H1 (cell line): ENCODE data around the gene PARD6A. TPM values are rescaled to one million over a fixed set of nuclear protein-coding genes. Genes with fewer than 3 reads are reported as not detected.

ENCODE experiments used
- CTCF ChIA-PET: fragments of 300-600 bp; sonication (Branson Sonifier 250); formaldehyde crosslinking; loops from one replicate; lab custom pipeline; 2021; ENCODE audit not compliant: partially characterized antibody; lab: Charles Lee
- POLR2A ChIA-PET: fragments of 300-600 bp; sonication (Branson Sonifier 250); formaldehyde crosslinking; loops from one replicate; lab custom pipeline; 2021; ENCODE audit warnings: inconsistent platforms; ENCODE audit not compliant: partially characterized antibody; lab: Charles Lee
- DNase-seq, 2 experiments: peaks; one replicate each; pipeline versions ENCODE4 v3.0.0 to v3.0.0-alpha.2; 2010 to 2022; ENCODE audit warnings: low spot score in 2 of 2, low read depth in 1 of 2, mixed read lengths in 1 of 2
- FAIRE-seq: peaks from 2 replicates; lab custom pipeline; 2011; peaks lifted over from hg19 to GRCh38; lab: Jason Lieb, UNC
- H2AFZ ChIP-seq: 2 replicates; pipeline ENCODE4 v1.8.1; 2012; ENCODE audit warnings: low read length, inconsistent platforms
- H2AK5ac ChIP-seq: 2 replicates; pipeline ENCODE4 v1.6.1; 2013; ENCODE audit warnings: low read depth, low read length
- H2BK120ac ChIP-seq: replicated peaks from 2 replicates; pipeline ENCODE3; 2013; ENCODE audit warnings: low read depth, low read length, inconsistent platforms
- H2BK12ac ChIP-seq: 2 replicates; pipeline ENCODE4 v1.6.1; 2013; ENCODE audit warnings: low read depth, low read length
- H2BK15ac ChIP-seq: 2 replicates; pipeline ENCODE4 v1.6.1; 2013; ENCODE audit warnings: low read length
- H2BK20ac ChIP-seq: 2 replicates; pipeline ENCODE4 v1.6.1; 2013; ENCODE audit warnings: low read length
- H2BK5ac ChIP-seq: 2 replicates; pipeline ENCODE4 v1.6.1; 2013; ENCODE audit warnings: low read depth, low read length
- H3K14ac ChIP-seq: 2 replicates; pipeline ENCODE4 v1.6.1; 2013; ENCODE audit warnings: inconsistent platforms; ENCODE audit not compliant: insufficient read length
- H3K18ac ChIP-seq: 2 replicates; pipeline ENCODE4 v1.6.1; 2013; ENCODE audit warnings: low read length; ENCODE audit errors: extremely low read depth
- H3K23ac ChIP-seq: 2 replicates; pipeline ENCODE4 v1.6.1; 2013; ENCODE audit warnings: inconsistent platforms; ENCODE audit not compliant: insufficient read length
- H3K23me2 ChIP-seq: 2 replicates; pipeline ENCODE4 v1.6.1; 2013; ENCODE audit warnings: low read depth, low read length
- H3K27ac ChIP-seq: 2 replicates; pipeline ENCODE4 v1.6.1; 2011; ENCODE audit warnings: low read depth, low read length, inconsistent platforms
- H3K27me3 ChIP-seq, 4 experiments: replicated peaks in 1 of 4; 1 replicate in 1 of 4; 2 replicates in 3 of 4; pipeline versions ENCODE4 v1.6.1 to v1.8.1; 2011 to 2013; ENCODE audit warnings: low read length in 3 of 4, mild to moderate bottlenecking in 3 of 4, inconsistent platforms in 2 of 4, mixed read lengths in 2 of 4, moderate library complexity in 1 of 4; ENCODE audit not compliant: control insufficient read depth in 3 of 4, insufficient read depth in 3 of 4; ENCODE audit errors: extremely low read depth in 1 of 4
- H3K36me3 ChIP-seq, 4 experiments: 2 replicates each; pipeline versions ENCODE4 v1.6.1 to v1.8.1; 2011 to 2013; ENCODE audit warnings: mild to moderate bottlenecking in 4 of 4, low read length in 3 of 4, moderate library complexity in 2 of 4, control low read depth in 1 of 4, inconsistent platforms in 1 of 4; ENCODE audit not compliant: insufficient read depth in 4 of 4, control insufficient read depth in 2 of 4
- H3K4ac ChIP-seq: replicated peaks from 2 replicates; pipeline ENCODE3; 2013; ENCODE audit warnings: low read length, low read depth, mixed read lengths, inconsistent platforms; ENCODE audit not compliant: insufficient read length
- H3K4me1 ChIP-seq, 4 experiments: replicated peaks in 1 of 4; 1 replicate in 1 of 4; 2 replicates in 3 of 4; pipeline versions ENCODE4 v1.6.1 to v1.8.1; 2011 to 2013; ENCODE audit warnings: low read length in 3 of 4, inconsistent platforms in 2 of 4, mixed read lengths in 1 of 4; ENCODE audit not compliant: insufficient read depth in 4 of 4, control insufficient read depth in 3 of 4
- H3K4me2 ChIP-seq, 2 experiments: 2 replicates each; pipeline versions ENCODE4 v1.6.1 to v1.8.1; 2011 to 2013; ENCODE audit warnings: low read depth in 2 of 2, low read length in 2 of 2, control low read depth in 1 of 2, inconsistent platforms in 1 of 2, mild to moderate bottlenecking in 1 of 2; ENCODE audit not compliant: insufficient read depth in 1 of 2
- H3K4me3 ChIP-seq, 4 experiments: fragments of 200-600, 300-600 bp in 1 of 4; sonication (generic), shearing (Covaris generic), sonication (Bioruptor Twin) in 1 of 4; 2 replicates each; pipeline versions ENCODE4 v1.5.1 to v1.8.1; 2011 to 2016; ENCODE audit warnings: low read length in 4 of 4, low read depth in 3 of 4, control low read depth in 2 of 4, inconsistent platforms in 2 of 4, mild to moderate bottlenecking in 2 of 4, mixed read lengths in 1 of 4, moderate library complexity in 1 of 4; ENCODE audit not compliant: insufficient read depth in 2 of 4; ENCODE audit errors: extremely low read depth in 1 of 4
- H3K56ac ChIP-seq: replicated peaks from 2 replicates; pipeline ENCODE3; 2013; ENCODE audit warnings: low read depth, mild to moderate bottlenecking, mixed read lengths, low read length, inconsistent platforms; ENCODE audit not compliant: insufficient read length
- H3K79me1 ChIP-seq: 2 replicates; pipeline ENCODE4 v1.6.1; 2013; ENCODE audit warnings: low read depth, low read length, control low read depth
- H3K79me2 ChIP-seq, 2 experiments: 2 replicates each; pipeline versions ENCODE4 v1.6.1 to v1.8.1; 2012 to 2013; ENCODE audit warnings: low read length in 2 of 2, mild to moderate bottlenecking in 2 of 2, inconsistent platforms in 1 of 2; ENCODE audit not compliant: insufficient read depth in 2 of 2, control insufficient read depth in 1 of 2
- H3K9ac ChIP-seq, 4 experiments: replicated peaks in 1 of 4; 1 replicate in 1 of 4; 2 replicates in 3 of 4; pipeline versions ENCODE4 v1.6.1 to v1.8.1; 2011 to 2013; ENCODE audit warnings: low read depth in 3 of 4, low read length in 3 of 4, control low read depth in 2 of 4, mild to moderate bottlenecking in 2 of 4, moderate library complexity in 2 of 4, inconsistent platforms in 1 of 4; ENCODE audit errors: extremely low read depth in 1 of 4
- H3K9me3 ChIP-seq, 2 experiments: 2 replicates each; pipeline versions ENCODE4 v1.6.1 to v1.8.1; 2012 to 2013; ENCODE audit warnings: mild to moderate bottlenecking in 2 of 2, moderate library complexity in 2 of 2, control low read depth in 1 of 2, inconsistent platforms in 1 of 2, low read depth in 1 of 2, low read length in 1 of 2, mixed read lengths in 1 of 2; ENCODE audit not compliant: insufficient read depth in 2 of 2
- H4K20me1 ChIP-seq, 2 experiments: replicated peaks in 1 of 2; 2 replicates each; pipeline versions ENCODE3 to v1.8.1; 2011 to 2013; ENCODE audit warnings: inconsistent platforms in 2 of 2, low read length in 2 of 2, mild to moderate bottlenecking in 1 of 2; ENCODE audit not compliant: insufficient read depth in 2 of 2, control insufficient read depth in 1 of 2
- H4K5ac ChIP-seq: 2 replicates; pipeline ENCODE4 v1.6.1; 2013; ENCODE audit warnings: low read length, low read depth, mixed read lengths, inconsistent platforms; ENCODE audit not compliant: insufficient read length
- H4K8ac ChIP-seq: 2 replicates; pipeline ENCODE4 v1.8.0; 2013; ENCODE audit warnings: mild to moderate bottlenecking, moderate library complexity, low read length, inconsistent platforms; ENCODE audit not compliant: insufficient read depth; ENCODE audit errors: extremely low read depth
- H4K91ac ChIP-seq: replicated peaks from 2 replicates; pipeline ENCODE3; 2013; ENCODE audit warnings: low read length, mixed read lengths, inconsistent platforms; ENCODE audit not compliant: insufficient read length
- BRCA1 ChIP-seq: IDR thresholded peaks from 2 replicates; pipeline ENCODE4 v1.6.1; 2012; ENCODE audit warnings: low read depth, low read length, improper control_type of control experiment
- CBX8 ChIP-seq: fragments of 300-800, 300-1000 bp; sonication (generic); IDR thresholded peaks from 2 replicates; pipeline ENCODE4 v1.7.1; 2016; ENCODE audit warnings: low read depth, low read length, borderline replicate concordance
- CHD1 ChIP-seq: IDR thresholded peaks from 2 replicates; pipeline ENCODE4 v1.6.1; 2012; ENCODE audit warnings: low read depth, low read length, improper control_type of control experiment
- CHD2 ChIP-seq: IDR thresholded peaks from 2 replicates; pipeline ENCODE4 v1.6.1; 2012; ENCODE audit warnings: low read length, improper control_type of control experiment
- CTBP2 ChIP-seq: IDR thresholded peaks from 2 replicates; pipeline ENCODE4 v1.7.0; 2011; ENCODE audit warnings: borderline replicate concordance, mild to moderate bottlenecking, moderate library complexity, mixed read lengths, low read length; ENCODE audit not compliant: insufficient read depth, insufficient read length
- JUND ChIP-seq: IDR thresholded peaks from 2 replicates; pipeline ENCODE4 v1.6.1; 2011; ENCODE audit warnings: mild to moderate bottlenecking, improper control_type of control experiment, low read length
- RBBP5 ChIP-seq: IDR thresholded peaks from 2 replicates; pipeline ENCODE4 v1.7.1; 2012; ENCODE audit warnings: low read depth, mild to moderate bottlenecking, inconsistent platforms, low read length, moderate library complexity, borderline replicate concordance
- SAP30 ChIP-seq: fragments of 300-600 bp; sonication (generic); IDR thresholded peaks from 2 replicates; pipeline ENCODE4 v1.7.1; 2012; ENCODE audit warnings: low read length, moderate library complexity, mild to moderate bottlenecking, inconsistent platforms; ENCODE audit not compliant: insufficient read depth, insufficient replicate concordance
- SIN3A ChIP-seq, 2 experiments: IDR thresholded peaks in 1 of 2; conservative IDR thresholded peaks in 1 of 2; 2 replicates each; pipeline ENCODE4 v1.6.1; 2011 to 2012; ENCODE audit warnings: low read length in 2 of 2, improper control_type of control experiment in 1 of 2, low read depth in 1 of 2, mild to moderate bottlenecking in 1 of 2
- SP4 ChIP-seq: IDR thresholded peaks from 2 replicates; pipeline ENCODE4 v1.6.1; 2012; ENCODE audit warnings: low read length, inconsistent platforms
- TBP ChIP-seq: IDR thresholded peaks from 2 replicates; pipeline ENCODE4 v1.6.1; 2011; ENCODE audit warnings: low read depth, low read length, improper control_type of control experiment
- WGBS, 2 experiments: shearing (Covaris generic) in 1 of 2; methylation state at CpG; one replicate each; pipeline versions ENCODE4 v1.1.6 to v1.1.7; 2013 to 2015; ENCODE audit warnings: low lambda C conversion rate in 2 of 2, mixed read lengths in 2 of 2, inconsistent platforms in 1 of 2, low coverage in 1 of 2, missing lambda C conversion rate in 1 of 2; ENCODE audit not compliant: insufficient replicate concordance in 2 of 2, insufficient coverage in 1 of 2, insufficient read length in 1 of 2; ENCODE audit errors: extremely low coverage in 1 of 2, missing lambda C conversion rate in 1 of 2; 5-methylcytosine and 5-hydroxymethylcytosine counted together
- polyA plus RNA-seq, 7 experiments: library from polyadenylated mRNA; depleted of rRNA in 3 of 7; stranded (reverse) in 5 of 7; unstranded in 2 of 7; fragments of >200 nt in 5 of 7; fragments of 200-250 nt in 2 of 7; gene quantifications; 1 replicate in 5 of 7; 2 replicates in 1 of 7; 4 replicates in 1 of 7; pipeline versions ENCODE4 v1.2.1 to v1.2.3, GENCODE V29; 2011 to 2013; ENCODE audit warnings: missing spikeins in 2 of 7, mixed read lengths in 2 of 7
- total RNA-seq: library from RNA; stranded (reverse); fragmentation: NEBNext Ultra II Directional; extraction: Animal tissue kit (Norgen Biotek cat#: 25700); gene quantifications from 2 replicates; pipeline ENCODE4 v1.2.1, GENCODE V29; 2021

Gene PARD6A
- total and polyA plus RNA-seq, 2 of the 8 experiments (the other 6 are each of a cell fraction or from before 2014, with no cell fraction given): 15.1 to 21.8 TPM

- Histone ChIP-seq H4K91ac (no peak overlapping the region), H3K9me3 (no peaks in the 10 kb centered on the region), H2BK12ac (no peak overlapping the region), H3K56ac (no peak overlapping the region), H2BK5ac (peak overlapping the region; percentile 44; the same call in 1 of the 2 replicates), H3K4me2 (peak overlapping the region; percentile 73 to 97), H2AFZ (peak overlapping the region; percentile 70; the same call in 1 of the 2 replicates), H3K36me3 (peaks cover 0 to 4% (median 2%) of the 10 kb centered on the region in 4 experiments; a peak in 1 of 8 replicates), H3K23me2 (peaks cover 19% of the 10 kb centered on the region), H3K4ac (no peak overlapping the region), H3K27ac (no peak overlapping the region), H2BK120ac (no peak overlapping the region), H2AK5ac (no peak overlapping the region), H3K14ac (no peak overlapping the region), H3K79me1 (no peaks in the 10 kb centered on the region; the same call in 1 of the 2 replicates), H4K8ac (peak overlapping the region; percentile 38; the same call in 1 of the 2 replicates), H3K4me1 (peaks cover 0 to 23% (median 13%) of the 10 kb centered on the region in 4 experiments; a peak in 5 of 7 replicates), H4K20me1 (peaks cover 5 to 8% of the 10 kb centered on the region in 2 experiments), H3K79me2 (no peaks in the 10 kb centered on the region), H4K5ac (no peak overlapping the region), H3K23ac (no peak overlapping the region), H3K4me3 (peak overlapping the region; percentile 46 to 88 (median 70)), H3K27me3 (peaks cover 0 to 2% (median 0%) of the 10 kb centered on the region in 4 experiments; a peak in 1 of 7 replicates), H3K18ac (no peak overlapping the region; the same call in none of the 2 replicates), H3K9ac (peak overlapping the region in 2 of 4 experiments; percentile 45 to 53; a peak in 4 of 7 replicates), H2BK20ac (no peak overlapping the region), H2BK15ac (no peak overlapping the region; the same call in 1 of the 2 replicates)
- CTCF ChIA-PET: interaction anchor here (0.7 to 13.7 kb wide), 5 partner anchors 11 to 147 kb away, joined by 3 to 202 read pairs (median 11); partner anchors contain the start of gene CARMIL2
- DNase-seq: peak in 1 of 2 experiments; percentile 76
- 10% methylated on average over 39 of the region's 39 CpGs; no CpG with 5 or more reads in 1 of the 2 experiments for WGBS, 2 experiments
- POLR2A ChIA-PET: interaction anchor here (1.2 to 2.8 kb wide), 5 partner anchors 9 to 114 kb away, joined by 4 to 12 read pairs (median 7); partner anchors contain the start of genes CARMIL2 and CTCF
- no peak for FAIRE-seq
- TF ChIP-seq CHD2 (peak; percentile 73), RBBP5 (0 out of 2 replicates have a peak, but pooled peaks have one; percentile 18), SIN3A (conservative IDR thresholded peaks at IDR 0.05 in 1 of 2, IDR thresholded peaks at IDR 0.05 in 1 of 2; ENCODE audit: low read depth in 1 of 2, low read length in 2 of 2) (peak in 1 of 2 experiments; percentile 79; a peak in 2 of 4 replicates), CTBP2 (no peak), CHD1 (no peak), BRCA1 (peak; percentile 30; the same call in 1 of the 2 replicates), SP4 (no peak), TBP (peak; percentile 40; the same call in 1 of the 2 replicates), SAP30 (peak; percentile 74), JUND (no peak), CBX8 (no peak)
These were observed 471 bp downstream of the PARD6A start for GRCh38 chr16:67661101-67661761.
